Caco-2 (cell line): Measurements from ENCODE around the gene ST3GAL3. TPM values are rescaled to one million over a fixed set of nuclear protein-coding genes. Genes with fewer than 3 reads are reported as not detected.

Source experiments
- BruUV-seq: library from RNA; stranded (reverse); fragments of 400-500 nt; replicated peaks from 2 replicates; lab custom pipeline; 2021; lab: Mats Ljungman, UMichigan
- CTCF ChIA-PET: fragments of 300-600 bp; sonication (Branson Sonifier 250); formaldehyde crosslinking; loops from one replicate; lab custom pipeline; 2022; ENCODE audit warnings: antibody characterized with exemption; lab: Charles Lee
- POLR2A ChIA-PET: fragments of 300-600 bp; sonication (Branson Sonifier 250); formaldehyde crosslinking; loops from one replicate; lab custom pipeline; 2022; ENCODE audit warnings: antibody characterized with exemption; lab: Charles Lee
- DNase-seq, 2 experiments: peaks; one replicate each; pipeline versions ENCODE4 v3.0.0 to v3.0.0-alpha.2; 2020 to 2022
- H3K27me3 ChIP-seq: replicated peaks from 2 replicates; pipeline ENCODE4 v1.6.0; 2011; ENCODE audit warnings: low read length; ENCODE audit not compliant: control insufficient read depth, insufficient read depth
- H3K36me3 ChIP-seq: 2 replicates; pipeline ENCODE4 v1.5.1; 2011; ENCODE audit warnings: low read length; ENCODE audit not compliant: control insufficient read depth, insufficient read depth
- H3K4me1 ChIP-seq: fragments of 250-450 bp; sonication (Bioruptor Pico); 2 replicates; pipeline ENCODE4 v1.5.1; 2020; ENCODE audit warnings: mild to moderate bottlenecking
- H3K4me3 ChIP-seq: 2 replicates; pipeline ENCODE4 v1.5.1; 2011; ENCODE audit warnings: low read depth, mild to moderate bottlenecking, control low read depth, low read length
- H3K9me3 ChIP-seq: fragments of 250-450 bp; sonication (Bioruptor Pico); 2 replicates; pipeline ENCODE4 v1.5.1; 2020; ENCODE audit warnings: mild to moderate bottlenecking, moderate library complexity
- H3K27ac Mint-ChIP-seq: one replicate; pipeline ENCODE4 v1.8.0; 2022; ENCODE audit warnings: mixed read lengths; ENCODE audit not compliant: unreplicated experiment
- H3K27me3 Mint-ChIP-seq: one replicate; pipeline ENCODE4 v1.8.0; 2022; ENCODE audit warnings: mixed read lengths; ENCODE audit not compliant: insufficient read depth, unreplicated experiment
- H3K36me3 Mint-ChIP-seq: one replicate; pipeline ENCODE4 v1.8.0; 2022; ENCODE audit warnings: mild to moderate bottlenecking, mixed read lengths; ENCODE audit not compliant: insufficient read depth, unreplicated experiment
- H3K4me1 Mint-ChIP-seq: one replicate; pipeline ENCODE4 v1.8.0; 2022; ENCODE audit warnings: low read depth, mixed read lengths; ENCODE audit not compliant: unreplicated experiment
- H3K4me3 Mint-ChIP-seq: one replicate; pipeline ENCODE4 v1.8.0; 2022; ENCODE audit warnings: mild to moderate bottlenecking, moderate library complexity, mixed read lengths; ENCODE audit not compliant: unreplicated experiment
- H3K9me3 Mint-ChIP-seq: one replicate; pipeline ENCODE4 v1.8.0; 2022; ENCODE audit warnings: mixed read lengths; ENCODE audit not compliant: unreplicated experiment
- CTCF ChIP-seq, 2 experiments: fragments of 200-600 bp in 1 of 2; IDR thresholded peaks; 1 replicate in 1 of 2; 2 replicates in 1 of 2; pipeline versions ENCODE4 v1.5.1 to v1.8.0; 2011 to 2022; ENCODE audit warnings: antibody characterized with exemption in 1 of 2, control low read depth in 1 of 2, inconsistent platforms in 1 of 2, low read depth in 1 of 2, low read length in 1 of 2, mild to moderate bottlenecking in 1 of 2, moderate library complexity in 1 of 2; ENCODE audit not compliant: insufficient read depth in 1 of 2, severe bottlenecking in 1 of 2, unreplicated experiment in 1 of 2
- intact Hi-C: fragments of 100-400 bp; cut with micrococcal nuclease; formaldehyde crosslinking; loops from one replicate; pipeline ENCODE4 v1.10.0; 2022; ENCODE audit not compliant: unreplicated experiment
- total RNA-seq: library from RNA; stranded (reverse); gene quantifications from 2 replicates; pipeline ENCODE4 v1.2.3, GENCODE V29; 2022

ST3GAL3 gene
- total RNA-seq, 1 experiment from 2014 or later = 5.6 TPM

DNA sequence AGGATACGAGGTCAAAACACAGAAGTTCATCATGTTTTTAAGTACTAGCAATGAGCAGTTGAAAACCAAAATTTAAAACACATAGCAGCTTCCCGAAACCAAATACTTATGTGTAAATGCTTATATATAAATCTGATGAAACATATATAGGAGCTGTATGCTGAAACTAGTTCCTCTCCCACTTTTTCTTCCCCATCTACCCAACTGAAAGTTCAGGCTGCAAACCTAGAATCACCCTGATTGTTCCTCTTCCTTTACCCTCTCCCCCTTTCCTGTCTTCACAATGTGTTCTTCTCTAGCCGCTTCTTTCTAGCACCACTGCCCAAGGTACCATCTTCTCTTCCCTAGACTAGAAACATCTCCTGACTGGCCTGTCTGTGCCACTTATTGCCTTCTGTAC, 90.6 kb downstream of the ST3GAL3 start:
- TF ChIP-seq CTCF (IDR thresholded peaks at IDR 0.05; ENCODE audit: insufficient read depth in 1 of 2, low read depth in 1 of 2, low read length in 1 of 2, severe bottlenecking in 1 of 2, unreplicated experiment in 1 of 2) = no peak
- POLR2A ChIA-PET = no interaction called here
- intact Hi-C loops = no loop called here
- Histone ChIP-seq H3K27me3 (no peaks in the 10 kb centered on the region), H3K4me3 (no peak overlapping the region), H3K9me3 (no peaks in the 10 kb centered on the region), H3K4me1 (no peaks in the 10 kb centered on the region), H3K36me3 (no peaks in the 10 kb centered on the region)
- H3K4me3 Mint-ChIP-seq = no peak overlapping the region
- no peak overlapping the region for H3K27ac Mint-ChIP-seq
- no TSS peak for BruUV-seq
- H3K36me3 Mint-ChIP-seq = no peaks in the 10 kb centered on the region
- H3K9me3 Mint-ChIP-seq = no peaks in the 10 kb centered on the region
- CTCF ChIA-PET = no interaction called here
- no peaks in the 10 kb centered on the region for H3K27me3 Mint-ChIP-seq
- no peaks in the 10 kb centered on the region for H3K4me1 Mint-ChIP-seq
- DNase-seq = no peak

GRCh38 chr1:43799656-43800635, 92.6 kb downstream of the ST3GAL3 start:
- BruUV-seq = no TSS peak
- Mint-ChIP-seq H3K4me3 (no peak overlapping the region), H3K9me3 (no peaks in the 10 kb centered on the region), H3K27me3 (no peaks in the 10 kb centered on the region), H3K27ac (no peak overlapping the region), H3K36me3 (no peaks in the 10 kb centered on the region), H3K4me1 (no peaks in the 10 kb centered on the region)
- no peaks in the 10 kb centered on the region for H3K27me3 ChIP-seq
- no peak for TF ChIP-seq CTCF (IDR thresholded peaks at IDR 0.05; ENCODE audit: insufficient read depth in 1 of 2, low read depth in 1 of 2, low read length in 1 of 2, severe bottlenecking in 1 of 2, unreplicated experiment in 1 of 2)
- CTCF ChIA-PET = no interaction called here
- H3K36me3 ChIP-seq = no peaks in the 10 kb centered on the region
- no peaks in the 10 kb centered on the region for H3K4me1 ChIP-seq
- no peak for DNase-seq
- H3K9me3 ChIP-seq = no peaks in the 10 kb centered on the region
- intact Hi-C loops = no loop called here
- POLR2A ChIA-PET = no interaction called here
- no peak overlapping the region for H3K4me3 ChIP-seq

- BruUV-seq = no TSS peak
- no peak for DNase-seq
- intact Hi-C loops = no loop called here
- no peaks in the 10 kb centered on the region for H3K4me1 Mint-ChIP-seq
- Histone ChIP-seq H3K4me3 (no peak overlapping the region), H3K9me3 (no peaks in the 10 kb centered on the region), H3K4me1 (no peaks in the 10 kb centered on the region), H3K36me3 (no peaks in the 10 kb centered on the region), H3K27me3 (no peaks in the 10 kb centered on the region)
- no peaks in the 10 kb centered on the region for H3K9me3 Mint-ChIP-seq
- no peak for TF ChIP-seq CTCF (IDR thresholded peaks at IDR 0.05; ENCODE audit: insufficient read depth in 1 of 2, low read depth in 1 of 2, low read length in 1 of 2, severe bottlenecking in 1 of 2, unreplicated experiment in 1 of 2)
- H3K27me3 Mint-ChIP-seq = no peaks in the 10 kb centered on the region
- CTCF ChIA-PET = no interaction called here
- POLR2A ChIA-PET = no interaction called here
- no peak overlapping the region for H3K4me3 Mint-ChIP-seq
- no peak overlapping the region for H3K27ac Mint-ChIP-seq
- no peaks in the 10 kb centered on the region for H3K36me3 Mint-ChIP-seq
Observed at GRCh38 chr1:43800771-43801170, 93.4 kb downstream of the ST3GAL3 start.
